RKO (cell line): ENCODE results near the gene RPS3A.
"Not testable (repeated sequence)": the region's sequence is repeated elsewhere in the genome, so short reads cannot be mapped to it uniquely, and the experiment has no call there.

Source experiments
- DNase-seq: peaks from one replicate; pipeline ENCODE4 v3.0.0-alpha.2; 2016; ENCODE audit warnings: low spot score

Gene RPS3A

DNA sequence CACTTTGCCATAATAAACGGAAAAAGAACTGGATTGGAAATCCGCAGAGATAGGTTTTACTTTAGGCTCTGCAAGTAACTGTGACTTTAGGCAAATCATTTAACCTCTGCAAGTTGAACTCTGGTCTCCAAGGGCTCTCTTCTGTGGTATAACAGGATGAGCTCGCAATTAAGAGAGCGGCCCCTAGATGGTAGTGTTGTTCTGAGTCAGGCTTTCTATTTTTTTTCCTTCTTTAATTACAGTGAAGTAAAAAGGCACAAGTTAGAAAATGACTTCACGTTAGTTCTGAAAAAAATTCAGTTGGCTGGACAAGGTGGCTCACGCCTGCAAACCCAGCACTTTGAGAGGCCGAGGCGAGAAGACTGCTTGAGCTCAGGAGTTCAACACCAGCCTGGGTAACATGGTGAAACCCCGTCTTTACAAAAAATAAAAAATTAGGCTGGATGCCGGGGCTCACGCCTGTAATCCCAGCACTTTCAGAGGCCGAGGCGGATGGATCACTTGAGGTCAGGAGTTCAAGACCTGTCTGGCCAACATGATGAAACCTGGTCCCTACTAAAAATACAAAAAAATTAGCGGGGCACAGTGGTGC is 18.0 kb downstream of the RPS3A start:
- peak; percentile 84 for DNase-seq

GRCh38 chr4:151129796-151130195 is 30.4 kb downstream of the RPS3A start:
- DNase-seq: no peak

DNA sequence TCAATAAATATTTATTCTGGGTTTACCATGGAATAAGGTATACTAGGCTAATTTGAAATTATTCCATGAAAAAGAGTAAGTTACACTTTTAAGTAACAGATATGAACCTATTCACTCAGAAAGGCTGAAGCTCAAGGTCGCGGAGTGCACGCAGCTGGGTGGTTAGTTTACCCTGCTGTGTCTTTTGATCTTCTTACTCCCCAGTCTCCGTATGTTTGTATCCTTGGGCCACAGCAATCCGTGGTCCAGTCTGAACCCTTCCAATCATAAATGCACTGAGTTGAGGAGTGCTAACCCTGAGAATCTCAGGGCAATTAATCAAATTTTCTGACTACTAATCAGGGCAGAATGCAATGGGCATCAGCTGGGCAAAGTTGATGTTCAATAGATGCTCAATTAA is 33.9 kb downstream of the RPS3A start:
- DNase-seq: no peak

- DNase-seq: not testable (repeated sequence)
Observed at GRCh38 chr4:151136048-151136447, 36.6 kb downstream of the RPS3A start.

GRCh38 chr4:151139814-151140213 is 40.4 kb downstream of the RPS3A start:
- DNase-seq: no peak

DNA sequence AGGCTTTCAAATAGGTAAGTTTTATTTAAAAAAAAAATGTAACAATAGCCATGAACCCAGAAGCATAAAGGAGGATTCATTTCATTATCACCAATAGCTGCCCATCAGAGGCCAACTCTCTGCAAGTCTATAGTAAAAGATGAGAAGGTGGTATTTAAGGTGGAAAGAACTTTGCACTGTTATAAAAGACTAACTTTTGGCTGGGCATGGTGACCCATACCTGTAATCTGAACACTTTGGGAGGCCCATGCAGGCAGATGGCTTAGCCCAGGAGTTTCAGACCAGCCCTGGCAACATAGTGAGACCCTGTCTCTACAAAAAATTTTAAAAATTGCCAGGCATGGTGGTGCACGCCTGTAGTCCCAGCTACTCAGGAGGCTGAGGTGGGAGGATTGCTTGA is 43.3 kb downstream of the RPS3A start:
- no peak for DNase-seq

GRCh38 chr4:151143162-151143561 is 43.7 kb downstream of the RPS3A start:
- no peak for DNase-seq

DNA sequence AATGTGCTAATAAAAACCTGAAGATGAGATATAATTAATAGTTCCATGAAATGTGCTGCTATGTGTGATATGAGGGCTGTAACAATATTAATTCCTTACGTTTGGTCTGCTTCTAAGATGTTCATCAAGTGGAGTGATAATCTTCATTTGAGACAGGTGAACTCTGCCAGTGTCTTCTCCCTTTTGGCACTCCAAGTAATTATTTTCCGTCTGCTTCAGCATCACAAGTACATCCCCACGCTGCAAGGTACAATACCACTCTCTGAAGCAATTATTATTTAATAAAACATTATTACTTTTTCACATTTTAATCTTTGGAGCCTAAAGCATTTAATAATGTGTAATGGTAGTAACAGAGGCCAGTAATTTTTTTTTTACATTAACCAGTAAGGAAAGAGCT is 44.4 kb downstream of the RPS3A start:
- DNase-seq: no peak

DNA sequence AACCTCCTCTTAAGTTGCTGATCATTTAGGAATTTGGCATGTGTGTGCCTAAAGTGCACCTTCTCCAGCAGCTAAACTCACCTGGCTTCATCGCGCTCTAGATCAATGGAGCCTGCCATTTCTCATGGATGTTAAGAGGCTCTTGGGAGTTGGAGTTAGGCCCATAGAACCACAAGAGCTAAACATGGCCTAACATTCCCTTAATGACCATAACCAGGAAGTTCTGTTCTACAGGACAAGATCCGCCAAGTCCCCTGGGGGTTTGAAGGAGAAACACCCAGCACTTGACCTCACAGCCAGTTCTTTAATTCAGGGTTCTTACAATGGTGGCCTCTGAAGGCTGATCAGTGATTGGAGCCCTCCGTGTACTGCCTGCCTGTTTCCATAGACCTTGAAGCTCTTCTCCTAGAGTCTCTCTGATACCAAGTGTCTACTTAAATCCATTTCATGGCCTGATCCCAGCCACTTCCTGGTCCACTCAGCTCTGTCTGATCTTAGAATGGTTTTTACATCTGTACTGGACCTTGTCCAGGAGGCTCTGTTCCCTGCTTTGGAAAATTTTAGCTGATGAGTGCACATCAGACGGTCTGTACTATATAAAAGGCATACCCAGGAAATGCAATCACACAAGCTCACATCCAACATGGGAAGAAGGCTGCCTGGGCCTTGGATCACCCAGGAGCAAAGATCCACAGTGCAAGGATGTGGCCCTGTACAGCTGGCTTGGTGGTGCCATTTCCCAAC is 45.1 kb downstream of the RPS3A start:
- DNase-seq: no peak

GRCh38 chr4:151147000-151147399 is 47.6 kb downstream of the RPS3A start:
- no peak for DNase-seq

GRCh38 chr4:151148261-151148660 is 48.8 kb downstream of the RPS3A start:
- no peak for DNase-seq

DNA sequence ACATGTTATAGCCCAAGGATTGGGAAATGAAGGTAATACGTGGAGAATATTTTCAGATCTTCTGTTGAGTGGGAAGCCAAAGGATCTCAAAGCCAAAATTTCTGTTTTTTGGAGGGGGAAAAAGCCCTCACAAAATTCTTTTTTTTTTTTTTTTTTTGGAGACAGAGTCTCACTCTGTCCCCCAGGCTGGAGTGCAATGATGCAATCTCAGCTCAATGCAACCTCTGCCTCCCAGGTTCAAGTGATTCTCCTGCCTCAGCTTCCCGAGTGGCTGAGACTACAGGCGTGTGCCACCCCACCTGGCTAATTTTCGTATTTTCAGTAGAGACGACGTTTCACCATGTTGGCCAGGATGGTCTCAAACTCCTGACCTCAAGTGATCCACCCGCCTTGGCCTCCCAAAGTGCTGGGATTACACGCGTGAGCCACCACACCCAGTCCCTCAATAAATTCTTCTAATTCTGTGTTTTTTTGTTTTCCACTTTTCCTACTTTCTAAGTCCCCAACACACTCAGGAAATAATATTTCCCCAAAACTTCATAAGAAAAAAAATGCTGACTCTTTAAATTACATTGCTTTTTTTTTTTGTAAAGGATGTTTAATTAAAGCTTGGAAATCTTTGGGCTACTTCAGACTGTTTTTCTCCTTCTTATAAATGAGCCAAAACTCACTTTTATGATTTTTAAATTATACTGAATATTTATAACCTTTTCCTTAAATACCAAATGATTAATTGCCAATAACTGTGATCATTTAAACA is 51.6 kb downstream of the RPS3A start:
- DNase-seq: no peak

GRCh38 chr4:151152028-151152427 is 52.6 kb downstream of the RPS3A start:
- DNase-seq: no peak

DNA sequence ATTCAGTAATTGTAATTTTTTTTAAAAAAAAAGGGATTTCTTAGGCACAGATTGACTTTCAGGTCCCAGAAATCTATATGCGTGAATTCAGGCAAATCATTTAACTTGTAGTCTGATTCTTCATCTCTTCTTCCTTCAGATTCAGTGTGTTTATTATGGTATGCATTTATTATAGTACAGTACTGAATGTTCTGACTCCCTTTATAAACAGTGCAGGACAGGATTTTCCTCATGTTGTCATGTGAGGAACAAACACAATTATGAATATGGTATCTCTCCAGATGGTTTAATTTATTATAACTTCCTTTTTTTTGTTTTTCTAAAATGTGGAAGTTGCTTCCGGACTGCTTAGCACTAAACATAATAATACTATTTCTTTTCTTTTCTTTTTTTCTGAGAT is 54.2 kb downstream of the RPS3A start:
- DNase-seq: no peak
